Left ventricle myocardium inferior (tissue), 1 donor: ENCODE data around the gene SLC44A2. TPM values are rescaled to one million over a fixed set of nuclear protein-coding genes. Genes with fewer than 3 reads are reported as not detected.

Experiments used
- DNase-seq: peaks from one replicate; pipeline ENCODE4 v3.0.0-alpha.2; 2020
- H3K27ac ChIP-seq: fragments of 200-600 bp; replicated peaks from 2 replicates; pipeline ENCODE4 v1.8.0; 2021
- H3K27me3 ChIP-seq: fragments of 200-600 bp; 2 replicates; pipeline ENCODE4 v1.8.0; 2021; ENCODE audit warnings: low read depth
- H3K36me3 ChIP-seq: fragments of 200-600 bp; 2 replicates; pipeline ENCODE4 v1.8.0; 2021
- H3K4me1 ChIP-seq: fragments of 200-600 bp; 2 replicates; pipeline ENCODE4 v1.8.0; 2021
- H3K4me3 ChIP-seq: fragments of 200-600 bp; 2 replicates; pipeline ENCODE4 v1.8.0; 2021; ENCODE audit warnings: mild to moderate bottlenecking, moderate library complexity
- H3K9me3 ChIP-seq: fragments of 200-600 bp; replicated peaks from 2 replicates; pipeline ENCODE4 v1.8.0; 2021
- intact Hi-C: fragments of 100-400 bp; cut with micrococcal nuclease; formaldehyde crosslinking; loops from one replicate; pipeline ENCODE4 v1.11.0; 2022
- total RNA-seq: library from RNA; stranded (reverse); fragmentation: NEBNext Ultra II Directional; extraction: Animal tissue kit (Norgen Biotek cat#: 25700); gene quantifications from one replicate; pipeline ENCODE4 v1.2.1, GENCODE V29; 2021
- TF ChIP-seq, protein P1 (sequence below): fragments of 200-600 bp; IDR thresholded peaks from 2 replicates; pipeline ENCODE4 v1.8.0; 2021; ENCODE audit warnings: antibody characterized with exemption, mild to moderate bottlenecking, borderline replicate concordance
- donor health status: DM: no; HTN: yes; CAD: no; lungs with severe emphysema.

Gene SLC44A2
- total RNA-seq, 1 donor from 2014 or later, result 74.2 TPM

DNA sequence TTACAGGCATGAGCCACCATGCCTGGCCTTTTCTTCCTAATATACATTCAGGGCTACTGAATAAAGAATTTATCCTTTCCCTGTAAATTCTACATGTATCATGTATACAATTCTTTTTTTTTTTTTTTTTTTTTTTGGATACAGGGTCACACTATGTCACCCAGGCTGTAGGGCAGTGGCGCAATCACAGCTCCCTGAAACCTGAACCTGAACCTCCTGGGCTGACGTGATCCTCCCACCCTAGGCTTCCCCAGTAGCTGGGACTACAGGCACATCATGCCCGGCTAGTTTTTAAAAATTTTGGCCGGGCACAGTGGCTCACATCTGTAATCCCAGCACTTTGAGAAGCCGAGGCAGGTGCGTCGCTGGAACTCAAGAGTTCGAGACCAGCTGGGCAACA, 6.5 kb upstream of the SLC44A2 start:
- peaks cover 45% of the 10 kb centered on the region for H3K4me1 ChIP-seq
- DNase-seq, result no peak

GRCh38 chr19:10620786-10621185, 4.6 kb upstream of the SLC44A2 start:
- Histone ChIP-seq H3K4me1 (peaks cover 50% of the 10 kb centered on the region), H3K36me3 (no peaks in the 10 kb centered on the region), H3K27me3 (no peaks in the 10 kb centered on the region), H3K4me3 (no peak overlapping the region), H3K9me3 (no peaks in the 10 kb centered on the region), H3K27ac (no peak overlapping the region)
- no peak for DNase-seq
- intact Hi-C loops, result no loop called here
- TF ChIP-seq, protein P1, sequence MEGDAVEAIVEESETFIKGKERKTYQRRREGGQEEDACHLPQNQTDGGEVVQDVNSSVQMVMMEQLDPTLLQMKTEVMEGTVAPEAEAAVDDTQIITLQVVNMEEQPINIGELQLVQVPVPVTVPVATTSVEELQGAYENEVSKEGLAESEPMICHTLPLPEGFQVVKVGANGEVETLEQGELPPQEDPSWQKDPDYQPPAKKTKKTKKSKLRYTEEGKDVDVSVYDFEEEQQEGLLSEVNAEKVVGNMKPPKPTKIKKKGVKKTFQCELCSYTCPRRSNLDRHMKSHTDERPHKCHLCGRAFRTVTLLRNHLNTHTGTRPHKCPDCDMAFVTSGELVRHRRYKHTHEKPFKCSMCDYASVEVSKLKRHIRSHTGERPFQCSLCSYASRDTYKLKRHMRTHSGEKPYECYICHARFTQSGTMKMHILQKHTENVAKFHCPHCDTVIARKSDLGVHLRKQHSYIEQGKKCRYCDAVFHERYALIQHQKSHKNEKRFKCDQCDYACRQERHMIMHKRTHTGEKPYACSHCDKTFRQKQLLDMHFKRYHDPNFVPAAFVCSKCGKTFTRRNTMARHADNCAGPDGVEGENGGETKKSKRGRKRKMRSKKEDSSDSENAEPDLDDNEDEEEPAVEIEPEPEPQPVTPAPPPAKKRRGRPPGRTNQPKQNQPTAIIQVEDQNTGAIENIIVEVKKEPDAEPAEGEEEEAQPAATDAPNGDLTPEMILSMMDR, result no peak

More for the DNA sequence above, 6.5 kb upstream of the SLC44A2 start:
- H3K9me3 ChIP-seq, result no peaks in the 10 kb centered on the region
- H3K4me3 ChIP-seq, result no peak overlapping the region
- intact Hi-C loops, result no loop called here
- no peaks in the 10 kb centered on the region for H3K36me3 ChIP-seq
- H3K27me3 ChIP-seq, result no peaks in the 10 kb centered on the region
- TF ChIP-seq, protein P1, result no peak
- H3K27ac ChIP-seq, result no peak overlapping the region

GRCh38 chr19:10621966-10622365, 3.4 kb upstream of the SLC44A2 start:
- Histone ChIP-seq H3K4me1 (peaks cover 42% of the 10 kb centered on the region), H3K27ac (no peak overlapping the region), H3K9me3 (no peaks in the 10 kb centered on the region), H3K36me3 (no peaks in the 10 kb centered on the region), H3K27me3 (no peaks in the 10 kb centered on the region), H3K4me3 (no peak overlapping the region)
- intact Hi-C loops, result no loop called here
- DNase-seq, result no peak
- TF ChIP-seq, protein P1, result no peak

DNA sequence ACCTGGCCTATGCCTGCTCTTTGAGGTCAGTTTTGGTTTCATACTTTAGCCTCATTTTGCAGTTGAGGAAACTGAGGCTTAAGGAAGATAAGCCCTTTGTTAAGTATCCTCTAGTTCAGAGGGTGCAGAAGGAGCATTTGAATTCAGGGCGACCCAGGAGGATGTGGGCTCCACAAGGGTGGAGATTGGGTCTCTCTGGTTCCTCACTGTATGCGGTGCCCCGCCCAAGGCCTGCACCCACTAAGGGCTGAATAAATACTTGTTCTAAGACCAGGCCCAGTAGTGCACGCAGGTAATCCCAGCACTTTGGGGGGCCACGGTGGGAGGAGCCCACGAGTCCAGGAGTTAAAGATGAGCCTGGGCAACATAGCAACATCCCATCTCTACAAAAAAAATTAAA, 768 bp upstream of the SLC44A2 start:
- TF ChIP-seq, protein P1, result no peak
- Histone ChIP-seq H3K27me3 (no peaks in the 10 kb centered on the region), H3K27ac (peak overlapping the region; percentile 86), H3K36me3 (peaks cover 21% of the 10 kb centered on the region), H3K4me1 (peaks cover 36% of the 10 kb centered on the region), H3K9me3 (no peaks in the 10 kb centered on the region), H3K4me3 (peak overlapping the region; percentile 79)
- DNase-seq, result no peak
- intact Hi-C loops, result no loop called here

DNA sequence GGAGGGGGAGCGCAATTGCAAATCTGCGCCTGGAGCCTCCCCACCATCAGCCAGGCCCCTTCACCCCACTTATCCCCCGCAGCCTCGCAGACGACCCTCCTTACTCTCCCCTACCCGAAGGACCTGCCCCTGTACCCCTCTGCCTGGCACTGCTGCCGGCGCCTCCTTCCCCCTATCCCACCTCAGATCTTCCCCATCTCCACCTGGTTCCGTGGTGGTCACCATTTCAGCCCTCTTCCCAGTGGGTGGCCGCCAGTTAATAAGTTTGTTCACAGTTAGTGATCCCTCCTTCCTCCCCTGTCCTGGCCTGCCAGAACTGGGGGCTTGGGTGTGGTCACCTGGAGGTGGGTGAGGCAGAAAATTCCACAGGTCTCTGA, 397 bp downstream of the SLC44A2 start:
- Histone ChIP-seq H3K36me3 (peaks cover 31% of the 10 kb centered on the region), H3K9me3 (no peaks in the 10 kb centered on the region), H3K27ac (peak overlapping the region; percentile 86), H3K4me3 (peak overlapping the region; percentile 79), H3K4me1 (peaks cover 36% of the 10 kb centered on the region), H3K27me3 (no peaks in the 10 kb centered on the region)
- intact Hi-C loops, result no loop called here
- TF ChIP-seq, protein P1, result no peak
- DNase-seq, result no peak

- Histone ChIP-seq H3K9me3 (no peaks in the 10 kb centered on the region), H3K4me3 (no peak overlapping the region), H3K27ac (peak overlapping the region; percentile 42), H3K27me3 (no peaks in the 10 kb centered on the region), H3K36me3 (peaks cover 87% of the 10 kb centered on the region), H3K4me1 (peaks cover 7% of the 10 kb centered on the region)
- TF ChIP-seq, protein P1, result no peak
- intact Hi-C loops, result no loop called here
- DNase-seq, result no peak
These were observed 6.5 kb downstream of the SLC44A2 start for GRCh38 chr19:10631874-10632273.
